Right lobe of liver (tissue), 4 donors: Measurements from ENCODE around the gene LAT.

Experiments used
- CTCF ChIP-seq, 4 donors: fragments of 200-600 bp in 3 of 4; fragments of 450-650 bp in 1 of 4; IDR thresholded peaks; one replicate each; pipeline versions ENCODE4 v1.5.1 to v1.8.0; 2016 to 2022; ENCODE audit warnings: antibody characterized with exemption in 4 of 4, mild to moderate bottlenecking in 2 of 4
- POLR2A ChIP-seq: fragments of 450-650 bp; IDR thresholded peaks from one replicate; pipeline ENCODE4 v1.6.1; 2017; ENCODE audit warnings: antibody characterized with exemption, mild to moderate bottlenecking
- donor health status: DM: no; HTN: no; CAD: no.
- donor health status: DM: no; HTN: no; CAD: no.
- donor health status: DM: no; HTN: yes; CAD: no.

- TF ChIP-seq CTCF (IDR thresholded peaks at IDR 0.05) (no peak), POLR2A (no peak)
These were observed 761 bp upstream of the LAT start for GRCh38 chr16:28984091-28984490.
